ENCODE results near the gene SPRR4.

DNA sequence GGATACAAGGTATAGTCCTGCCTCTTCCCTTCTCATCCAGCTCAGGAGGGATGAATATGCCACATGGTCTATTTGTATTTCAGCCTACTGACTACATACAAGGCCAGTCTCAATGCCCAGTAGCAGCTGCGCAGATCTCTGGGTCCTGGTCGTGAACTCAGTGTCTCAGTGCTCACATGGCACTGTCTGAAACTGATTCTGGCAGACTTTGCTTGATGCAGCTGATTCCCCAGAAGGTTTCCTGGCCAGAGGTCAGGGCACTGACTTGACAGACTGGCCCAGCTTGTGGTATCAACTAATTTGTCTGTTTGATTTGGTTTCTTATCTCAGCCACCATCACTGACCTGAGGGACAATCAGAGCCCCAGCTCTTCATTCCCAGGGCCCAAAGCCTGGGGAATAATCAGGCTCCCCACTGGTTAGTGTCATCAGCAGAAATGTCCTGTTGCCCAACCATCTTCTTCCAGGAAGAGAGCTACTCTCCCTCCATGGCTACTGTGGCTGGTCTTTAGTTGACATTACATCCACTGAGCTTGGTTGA is 7.5 kb upstream of the SPRR4 start:
- TF ChIP-seq, protein P1, sequence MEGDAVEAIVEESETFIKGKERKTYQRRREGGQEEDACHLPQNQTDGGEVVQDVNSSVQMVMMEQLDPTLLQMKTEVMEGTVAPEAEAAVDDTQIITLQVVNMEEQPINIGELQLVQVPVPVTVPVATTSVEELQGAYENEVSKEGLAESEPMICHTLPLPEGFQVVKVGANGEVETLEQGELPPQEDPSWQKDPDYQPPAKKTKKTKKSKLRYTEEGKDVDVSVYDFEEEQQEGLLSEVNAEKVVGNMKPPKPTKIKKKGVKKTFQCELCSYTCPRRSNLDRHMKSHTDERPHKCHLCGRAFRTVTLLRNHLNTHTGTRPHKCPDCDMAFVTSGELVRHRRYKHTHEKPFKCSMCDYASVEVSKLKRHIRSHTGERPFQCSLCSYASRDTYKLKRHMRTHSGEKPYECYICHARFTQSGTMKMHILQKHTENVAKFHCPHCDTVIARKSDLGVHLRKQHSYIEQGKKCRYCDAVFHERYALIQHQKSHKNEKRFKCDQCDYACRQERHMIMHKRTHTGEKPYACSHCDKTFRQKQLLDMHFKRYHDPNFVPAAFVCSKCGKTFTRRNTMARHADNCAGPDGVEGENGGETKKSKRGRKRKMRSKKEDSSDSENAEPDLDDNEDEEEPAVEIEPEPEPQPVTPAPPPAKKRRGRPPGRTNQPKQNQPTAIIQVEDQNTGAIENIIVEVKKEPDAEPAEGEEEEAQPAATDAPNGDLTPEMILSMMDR (conservative IDR thresholded peaks at IDR 0.05; ENCODE audit: low read depth in 2 of 2), result no peak
- TF ChIP-seq POLR2AphosphoS5 (IDR thresholded peaks at IDR 0.05; ENCODE audit: low read depth), result no peak
- TF ChIP-seq EZH2phosphoT487 (IDR thresholded peaks at IDR 0.05; ENCODE audit: unreplicated experiment), result no peak
- no peak for TF ChIP-seq EZH2 (IDR thresholded peaks at IDR 0.05; ENCODE audit: low read depth, unreplicated experiment)

Measured in GM23338 (cell line).